H9 (cell line): ENCODE measurements around the gene TIMM22. TPM values are rescaled to one million over a fixed set of nuclear protein-coding genes. Genes with fewer than 3 reads are reported as not detected.

Source experiments
- DNase-seq: peaks from one replicate; pipeline ENCODE4 v3.0.0-alpha.2; 2017
- H2AFZ ChIP-seq: one replicate; pipeline ENCODE4 v1.6.1; 2013; ENCODE audit warnings: mild to moderate bottlenecking, low read length, control low read depth, moderate library complexity
- H2AK5ac ChIP-seq: 2 replicates; pipeline ENCODE4 v1.6.1; 2013; ENCODE audit warnings: low read length, control low read depth, mixed read lengths; ENCODE audit not compliant: insufficient read length
- H2BK120ac ChIP-seq: one replicate; pipeline ENCODE4 v1.6.1; 2013; ENCODE audit warnings: low read depth, mild to moderate bottlenecking, low read length, control low read depth, inconsistent platforms; ENCODE audit not compliant: poor library complexity, severe bottlenecking
- H2BK12ac ChIP-seq: 2 replicates; pipeline ENCODE4 v1.6.1; 2013; ENCODE audit warnings: low read length, control low read depth, mixed read lengths, low read depth; ENCODE audit not compliant: insufficient read length
- H2BK15ac ChIP-seq: 2 replicates; pipeline ENCODE4 v1.6.1; 2013; ENCODE audit warnings: low read depth, low read length, control low read depth
- H2BK20ac ChIP-seq: one replicate; pipeline ENCODE4 v1.6.1; 2013; ENCODE audit warnings: low read depth, mild to moderate bottlenecking, low read length, control low read depth, inconsistent platforms; ENCODE audit not compliant: poor library complexity, severe bottlenecking
- H2BK5ac ChIP-seq: 2 replicates; pipeline ENCODE4 v1.6.1; 2013; ENCODE audit warnings: low read length, control low read depth, mixed read lengths; ENCODE audit not compliant: insufficient read length
- H3K14ac ChIP-seq: 2 replicates; pipeline ENCODE4 v1.6.1; 2013; ENCODE audit warnings: low read length, control low read depth; ENCODE audit not compliant: insufficient read depth
- H3K18ac ChIP-seq: 2 replicates; pipeline ENCODE4 v1.6.1; 2013; ENCODE audit warnings: low read depth, mild to moderate bottlenecking, mixed read lengths, low read length, control low read depth; ENCODE audit not compliant: insufficient read length
- H3K23ac ChIP-seq: 2 replicates; pipeline ENCODE4 v1.6.1; 2013; ENCODE audit warnings: low read length, control low read depth, mixed read lengths, low read depth; ENCODE audit not compliant: insufficient read length
- H3K23me2 ChIP-seq: 2 replicates; pipeline ENCODE4 v1.6.1; 2013; ENCODE audit warnings: low read depth, mild to moderate bottlenecking, mixed read lengths, low read length, control low read depth; ENCODE audit not compliant: insufficient read length, poor library complexity, severe bottlenecking
- H3K27ac ChIP-seq: 2 replicates; pipeline ENCODE4 v1.5.1; 2013; ENCODE audit warnings: low read length, control low read depth, mixed read lengths, low read depth; ENCODE audit not compliant: insufficient read length
- H3K27me3 ChIP-seq: 2 replicates; pipeline ENCODE4 v1.6.1; 2013; ENCODE audit warnings: low read length, control low read depth, inconsistent platforms; ENCODE audit not compliant: insufficient read depth
- H3K4ac ChIP-seq: 2 replicates; pipeline ENCODE4 v1.6.1; 2013; ENCODE audit warnings: low read depth, mild to moderate bottlenecking, control low read depth, inconsistent platforms, low read length, moderate library complexity
- H3K4me1 ChIP-seq: 2 replicates; pipeline ENCODE4 v1.6.1; 2013; ENCODE audit warnings: low read length, control low read depth, inconsistent platforms; ENCODE audit not compliant: insufficient read depth
- H3K4me2 ChIP-seq: 2 replicates; pipeline ENCODE4 v1.6.1; 2013; ENCODE audit warnings: low read length, control low read depth, mixed read lengths; ENCODE audit not compliant: insufficient read length, insufficient read depth
- H3K56ac ChIP-seq: 2 replicates; pipeline ENCODE4 v1.6.1; 2013; ENCODE audit warnings: low read depth, mild to moderate bottlenecking, mixed read lengths, low read length, control low read depth; ENCODE audit not compliant: insufficient read length
- H3K79me1 ChIP-seq: 2 replicates; pipeline ENCODE4 v1.6.1; 2013; ENCODE audit warnings: low read depth, mild to moderate bottlenecking, moderate library complexity, low read length, control low read depth, inconsistent platforms; ENCODE audit not compliant: insufficient read depth, poor library complexity, severe bottlenecking
- H3K79me2 ChIP-seq: 2 replicates; pipeline ENCODE4 v1.6.1; 2013; ENCODE audit warnings: low read length, control low read depth, inconsistent platforms; ENCODE audit not compliant: insufficient read depth
- H3K9ac ChIP-seq: 2 replicates; pipeline ENCODE4 v1.6.1; 2013; ENCODE audit warnings: low read length, control low read depth, mixed read lengths; ENCODE audit not compliant: insufficient read length; ENCODE audit errors: extremely low read depth
- H3K9me3 ChIP-seq: one replicate; pipeline ENCODE4 v1.6.1; 2013; ENCODE audit warnings: low read depth, low read length, inconsistent platforms; ENCODE audit not compliant: control insufficient read depth
- H3T11ph ChIP-seq: one replicate; pipeline ENCODE4 v1.6.1; 2013; ENCODE audit warnings: mild to moderate bottlenecking, low read length, control low read depth, inconsistent platforms
- H4K20me1 ChIP-seq: one replicate; pipeline ENCODE4 v1.6.1; 2013; ENCODE audit not compliant: control insufficient read depth, insufficient read length, insufficient read depth
- H4K5ac ChIP-seq: 2 replicates; pipeline ENCODE4 v1.6.1; 2013; ENCODE audit warnings: low read depth, mild to moderate bottlenecking, mixed read lengths, low read length, control low read depth; ENCODE audit not compliant: insufficient read length
- H4K8ac ChIP-seq: replicated peaks from 2 replicates; pipeline ENCODE4 v1.6.1; 2013; ENCODE audit warnings: low read length, control low read depth, mixed read lengths, low read depth; ENCODE audit not compliant: insufficient read length
- H4K91ac ChIP-seq: 2 replicates; pipeline ENCODE4 v1.6.1; 2013; ENCODE audit warnings: low read depth, mild to moderate bottlenecking, moderate library complexity, mixed read lengths, low read length, control low read depth; ENCODE audit not compliant: insufficient read length
- H3K27ac Mint-ChIP-seq, 3 experiments: 2 replicates in 2 of 3; 3 replicates in 1 of 3; pipeline ENCODE4 v1.8.0; 2020 to 2021; ENCODE audit warnings: mixed read lengths in 3 of 3, mild to moderate bottlenecking in 1 of 3, moderate library complexity in 1 of 3
- H3K27me3 Mint-ChIP-seq: 2 replicates; pipeline ENCODE4 v1.8.0; 2021; ENCODE audit warnings: low read depth, mild to moderate bottlenecking, moderate library complexity, mixed read lengths
- H3K36me3 Mint-ChIP-seq, 3 experiments: 2 replicates in 2 of 3; 3 replicates in 1 of 3; pipeline ENCODE4 v1.8.0; 2020 to 2021; ENCODE audit warnings: low read depth in 3 of 3, mixed read lengths in 3 of 3; ENCODE audit not compliant: insufficient read depth in 1 of 3
- H3K4me1 Mint-ChIP-seq, 2 experiments: 2 replicates each; pipeline ENCODE4 v1.8.0; 2020; ENCODE audit warnings: mixed read lengths in 2 of 2
- H3K4me3 Mint-ChIP-seq, 2 experiments: 2 replicates in 1 of 2; 3 replicates in 1 of 2; pipeline ENCODE4 v1.8.0; 2020 to 2021; ENCODE audit warnings: mild to moderate bottlenecking in 2 of 2, mixed read lengths in 2 of 2, moderate library complexity in 1 of 2
- H3K9me3 Mint-ChIP-seq, 2 experiments: 2 replicates in 1 of 2; 3 replicates in 1 of 2; pipeline ENCODE4 v1.8.0; 2020; ENCODE audit warnings: mild to moderate bottlenecking in 2 of 2, mixed read lengths in 2 of 2, moderate library complexity in 1 of 2
- CTCF ChIP-seq: fragments of 200-600 bp; sonication (generic); conservative IDR thresholded peaks from 3 replicates; pipeline ENCODE4 v1.8.0; 2021; ENCODE audit warnings: antibody characterized with exemption, mild to moderate bottlenecking
- WGBS: extraction: QIAGEN DNeasy Blood & Tissue Kit; methylation state at CpG from one replicate; pipeline ENCODE4 v1.1.7; 2013; ENCODE audit warnings: missing lambda C conversion rate, low lambda C conversion rate, mixed read lengths; ENCODE audit not compliant: insufficient read length; ENCODE audit errors: extremely low coverage; 5-methylcytosine and 5-hydroxymethylcytosine counted together
- total RNA-seq: library from RNA; stranded (reverse); gene quantifications from 2 replicates; pipeline ENCODE4 v1.2.1, GENCODE V29; 2021

Gene TIMM22
- total RNA-seq, 1 experiment from 2014 or later = 23.0 TPM

GRCh38 chr17:1030684-1031532 is 34.0 kb downstream of the TIMM22 start:
- Histone ChIP-seq H3K14ac (no peak overlapping the region; the same call in 1 of the 2 replicates), H2BK120ac (no peak overlapping the region), H3K18ac (no peak overlapping the region), H4K20me1 (no peaks in the 10 kb centered on the region), H3K4me2 (peak overlapping the region; percentile 24), H3K4ac (no peak overlapping the region), H3K27ac (no peak overlapping the region), H4K91ac (no peak overlapping the region), H3K23ac (no peak overlapping the region), H3K4me1 (no peaks in the 10 kb centered on the region), H2BK12ac (no peak overlapping the region), H3K9ac (no peak overlapping the region), H2AK5ac (no peak overlapping the region), H3K27me3 (no peaks in the 10 kb centered on the region), H2BK15ac (no peak overlapping the region), H3T11ph (no peak overlapping the region), H4K8ac (no peak overlapping the region), H2AFZ (no peak overlapping the region), H2BK5ac (no peak overlapping the region), H3K79me1 (no peaks in the 10 kb centered on the region), H3K23me2 (peaks cover 9% of the 10 kb centered on the region), H2BK20ac (no peak overlapping the region), H3K56ac (no peak overlapping the region), H4K5ac (no peak overlapping the region), H3K9me3 (no peaks in the 10 kb centered on the region), H3K79me2 (no peaks in the 10 kb centered on the region)
- no peak for DNase-seq
- H3K4me3 Mint-ChIP-seq = peak overlapping the region; percentile 46 to 78
- H3K4me1 Mint-ChIP-seq = peaks cover 2 to 12% of the 10 kb centered on the region in 2 experiments; a peak in 3 of 4 replicates
- H3K9me3 Mint-ChIP-seq = no peaks in the 10 kb centered on the region
- no peak overlapping the region for H3K27ac Mint-ChIP-seq
- H3K36me3 Mint-ChIP-seq = no peaks in the 10 kb centered on the region; a peak in 1 of 7 replicates
- TF ChIP-seq CTCF = no peak
- no CpG with 5 or more reads among the region's 45 CpGs for WGBS
- peaks cover 18% of the 10 kb centered on the region for H3K27me3 Mint-ChIP-seq
